HepG2 (cell line): Measurements from ENCODE around the gene CATSPERD. TPM values are rescaled to one million over a fixed set of nuclear protein-coding genes. Genes with fewer than 3 reads are reported as not detected.

Experiments
- ARID5B ChIP-seq: IDR thresholded peaks from 2 replicates; pipeline ENCODE4 v1.4.0; 2020; ENCODE audit warnings: mild to moderate bottlenecking, missing genetic modification reagents
- CC2D1A ChIP-seq: sonication (generic); formaldehyde crosslinking; IDR thresholded peaks from 2 replicates; pipeline ENCODE4 v1.8.1; 2023; ENCODE audit warnings: mild to moderate bottlenecking, missing genetic modification reagents
- CREB1 ChIP-seq, 2 experiments: fragments of 450-650 bp in 1 of 2; IDR thresholded peaks; 2 replicates each; pipeline ENCODE4 v1.6.1; 2016 to 2017; ENCODE audit warnings: control low read depth in 1 of 2, mild to moderate bottlenecking in 1 of 2, missing compliant biosample characterization in 1 of 2, missing genetic modification characterization in 1 of 2
- FOXA3 ChIP-seq: IDR thresholded peaks from 2 replicates; pipeline ENCODE4 v1.6.1; 2016; ENCODE audit warnings: missing genetic modification reagents, missing compliant biosample characterization
- FOXM1 ChIP-seq: sonication (generic); formaldehyde crosslinking; IDR thresholded peaks from 2 replicates; pipeline ENCODE4 v1.5.0; 2020; ENCODE audit warnings: missing genetic modification reagents
- FOXP4 ChIP-seq: sonication (generic); formaldehyde crosslinking; IDR thresholded peaks from 2 replicates; pipeline ENCODE4 v1.4.0; 2020; ENCODE audit warnings: missing genetic modification reagents
- HINFP ChIP-seq: sonication (generic); formaldehyde crosslinking; IDR thresholded peaks from 2 replicates; pipeline ENCODE4 v1.4.0; 2020; ENCODE audit warnings: low read depth, mild to moderate bottlenecking, missing genetic modification reagents
- REL ChIP-seq: sonication (generic); formaldehyde crosslinking; conservative IDR thresholded peaks from 2 replicates; pipeline ENCODE4 v1.8.0; 2022; ENCODE audit warnings: mild to moderate bottlenecking, missing genetic modification reagents, moderate library complexity
- SP1 ChIP-seq, 2 experiments: fragments of 450-650 bp in 1 of 2; sonication (generic) in 1 of 2; formaldehyde crosslinking in 1 of 2; IDR thresholded peaks; 2 replicates each; pipeline versions ENCODE4 v1.4.0 to v1.6.1; 2016 to 2020; ENCODE audit warnings: missing genetic modification reagents in 1 of 2
- SP140L ChIP-seq: sonication (generic); formaldehyde crosslinking; IDR thresholded peaks from 2 replicates; pipeline ENCODE4 v1.4.0; 2020; ENCODE audit warnings: missing genetic modification reagents, borderline replicate concordance
- TFE3 ChIP-seq: IDR thresholded peaks from 2 replicates; pipeline ENCODE4 v1.6.1; 2016
- ZNF138 ChIP-seq: sonication (generic); formaldehyde crosslinking; IDR thresholded peaks from 2 replicates; pipeline ENCODE4 v1.5.0; 2020; ENCODE audit warnings: mild to moderate bottlenecking, low read depth, missing genetic modification reagents
- ZNF34 ChIP-seq: sonication (generic); formaldehyde crosslinking; IDR thresholded peaks from 2 replicates; pipeline ENCODE4 v1.4.0; 2020; ENCODE audit warnings: mild to moderate bottlenecking, missing genetic modification reagents, borderline replicate concordance
- ZNF563 ChIP-seq: sonication (generic); formaldehyde crosslinking; IDR thresholded peaks from 2 replicates; pipeline ENCODE4 v1.8.0; 2022; ENCODE audit warnings: mild to moderate bottlenecking, moderate library complexity, missing genetic modification reagents
- ZNF574 ChIP-seq: sonication (generic); formaldehyde crosslinking; IDR thresholded peaks from 2 replicates; pipeline ENCODE4 v1.4.0; 2020; ENCODE audit warnings: missing genetic modification reagents
- ZNF670 ChIP-seq: sonication (generic); formaldehyde crosslinking; IDR thresholded peaks from 2 replicates; pipeline ENCODE4 v1.8.0; 2022; ENCODE audit warnings: mild to moderate bottlenecking, missing genetic modification reagents, borderline replicate concordance
- polyA plus RNA-seq, 8 experiments: library from polyadenylated mRNA; depleted of rRNA in 3 of 8; stranded (reverse) in 7 of 8; unstranded in 1 of 8; fragments of >200 nt; fragmentation: Illumina TruSeq in 4 of 8; extraction: Trizol in 4 of 8; gene quantifications; 2 replicates each; pipeline versions ENCODE4 v1.2.1 to v1.2.3, GENCODE V29; 2011 to 2016; ENCODE audit warnings: low read depth in 4 of 8, missing spikeins in 1 of 8, mixed read lengths in 1 of 8; ENCODE audit not compliant: insufficient read depth in 1 of 8
- total RNA-seq, 5 experiments: library from RNA; depleted of rRNA; stranded (reverse); fragments of >200 nt; fragmentation: Illumina TruSeq; extraction: Trizol; gene quantifications; 2 replicates each; pipeline ENCODE4 v1.2.3, GENCODE V29; 2016; ENCODE audit warnings: low read depth in 1 of 5

The CATSPERD gene
- total and polyA plus RNA-seq, 2 of the 13 experiments (the other 11 are each of a cell fraction or from before 2014, with no cell fraction given): 0.04 TPM; not detected in 1

- TF ChIP-seq SP1 (IDR thresholded peaks at IDR 0.05) (no peak), SP1 (CRISPR knock-in tag; IDR thresholded peaks at IDR 0.05) (peak; percentile 85), CC2D1A (CRISPR knock-in tag) (no peak), FOXP4 (CRISPR knock-in tag) (no peak; the same call in 1 of the 2 replicates), HINFP (CRISPR knock-in tag) (peak; percentile 90), ZNF138 (0 out of 2 replicates have a peak, but pooled peaks have one; percentile 36), ARID5B (CRISPR knock-in tag) (no peak; the same call in 1 of the 2 replicates), ZNF563 (CRISPR knock-in tag) (no peak), FOXA3 (CRISPR knock-in tag) (no peak), TFE3 (CRISPR knock-in tag) (no peak), FOXM1 (CRISPR knock-in tag) (no peak), SP140L (CRISPR knock-in tag) (no peak), CREB1 (IDR thresholded peaks at IDR 0.05) (peak; percentile 89), CREB1 (CRISPR knock-in tag; IDR thresholded peaks at IDR 0.05) (peak; percentile 57), ZNF670 (CRISPR knock-in tag) (peak; percentile 69), REL (CRISPR knock-in tag) (no peak), ZNF34 (CRISPR knock-in tag) (no peak), ZNF574 (CRISPR knock-in tag) (peak; percentile 67)
These were observed 33.6 kb upstream of the CATSPERD start (continued) for GRCh38 chr19:5686647-5687359.
